ENCODE results near the gene WLS. TPM values are rescaled to one million over a fixed set of nuclear protein-coding genes. Genes with fewer than 3 reads are reported as not detected.
A peak's percentile ranks its signal among the peaks of the same experiment; 100 is the strongest.

The WLS gene
- total RNA-seq, 4 donors from 2014 or later = 37.8 to 56.3 (median 48.7) TPM

GRCh38 chr1:68121536-68121935 is 110.8 kb downstream of the WLS start:
- TF ChIP-seq CTCF (IDR thresholded peaks at IDR 0.05) = no peak
- TF ChIP-seq POLR2A (IDR thresholded peaks at IDR 0.05) = no peak
- intact Hi-C loops (cut with DNase I; ENCODE audit: low total_unique reads) = loop anchor here (5.0 kb wide), 1 partner anchor 111 kb away; the partner anchor contains the start of gene WLS
- no peak for DNase-seq (ENCODE audit: low spot score in 2 of 2)
- no peak overlapping the region for H3K4me3 ChIP-seq (ENCODE audit: low read depth, poor library complexity, severe bottlenecking)
- 62 to 73% methylated on average over 4 of the region's 4 CpGs for WGBS, 2 donors

- TF ChIP-seq POLR2A (IDR thresholded peaks at IDR 0.05) (no peak), CTCF (IDR thresholded peaks at IDR 0.05) (peak in 1 of 3 donors; percentile 63)
- intact Hi-C loops (cut with DNase I; ENCODE audit: low total_unique reads) = loop anchor here (5.0 kb wide), 1 partner anchor 112 kb away; the partner anchor contains the start of gene WLS
- 48% methylated on average over 7 of the region's 7 CpGs for WGBS, 2 donors
- DNase-seq (ENCODE audit: low spot score in 2 of 2) = peak in 1 of 2 donors; percentile 72
- no peak overlapping the region for H3K4me3 ChIP-seq (ENCODE audit: low read depth, poor library complexity, severe bottlenecking)
Observed at GRCh38 chr1:68120136-68120791, 112.1 kb downstream of the WLS start.

GRCh38 chr1:68119445-68119844 is 112.9 kb downstream of the WLS start:
- TF ChIP-seq CTCF (IDR thresholded peaks at IDR 0.05) = no peak
- TF ChIP-seq POLR2A (IDR thresholded peaks at IDR 0.05) = no peak
- H3K4me3 ChIP-seq (ENCODE audit: low read depth, poor library complexity, severe bottlenecking) = no peak overlapping the region
- intact Hi-C loops (cut with DNase I; ENCODE audit: low total_unique reads) = loop anchor here (5.0 to 10.0 kb wide), 2 partner anchors 228 to 585 kb away; no protein-coding TSS in a partner anchor
- WGBS, 2 donors = 85 to 88% methylated on average over 4 of the region's 4 CpGs
- no peak for DNase-seq (ENCODE audit: low spot score in 2 of 2)

GRCh38 chr1:68117416-68117815 is 114.9 kb downstream of the WLS start:
- TF ChIP-seq POLR2A (IDR thresholded peaks at IDR 0.05) (no peak), CTCF (IDR thresholded peaks at IDR 0.05) (no peak)
- no peak overlapping the region for H3K4me3 ChIP-seq (ENCODE audit: low read depth, poor library complexity, severe bottlenecking)
- 71% methylated on average over 10 of the region's 10 CpGs for WGBS, 2 donors
- intact Hi-C loops (cut with DNase I; ENCODE audit: low total_unique reads) = loop anchor here (5.0 to 10.0 kb wide), 2 partner anchors 230 to 583 kb away; no protein-coding TSS in a partner anchor
- no peak for DNase-seq (ENCODE audit: low spot score in 2 of 2)

- WGBS, 2 donors = 0 to 1% methylated on average over 3 of the region's 3 CpGs
- no peak for DNase-seq (ENCODE audit: low spot score in 2 of 2)
- TF ChIP-seq POLR2A (IDR thresholded peaks at IDR 0.05) = no peak
- TF ChIP-seq CTCF (IDR thresholded peaks at IDR 0.05) = peak in 1 of 3 donors; percentile 72
- no peak overlapping the region for H3K4me3 ChIP-seq (ENCODE audit: low read depth, poor library complexity, severe bottlenecking)
- intact Hi-C loops (cut with DNase I; ENCODE audit: low total_unique reads) = loop anchor here (5.0 to 10.0 kb wide), 2 partner anchors 231 to 582 kb away; no protein-coding TSS in a partner anchor
Observed at GRCh38 chr1:68116643-68117235, 115.6 kb downstream of the WLS start.

Measured in lower leg skin (tissue), 4 donors.